ENCODE measurements around the gene SERGEF.

SERGEF gene

DNA sequence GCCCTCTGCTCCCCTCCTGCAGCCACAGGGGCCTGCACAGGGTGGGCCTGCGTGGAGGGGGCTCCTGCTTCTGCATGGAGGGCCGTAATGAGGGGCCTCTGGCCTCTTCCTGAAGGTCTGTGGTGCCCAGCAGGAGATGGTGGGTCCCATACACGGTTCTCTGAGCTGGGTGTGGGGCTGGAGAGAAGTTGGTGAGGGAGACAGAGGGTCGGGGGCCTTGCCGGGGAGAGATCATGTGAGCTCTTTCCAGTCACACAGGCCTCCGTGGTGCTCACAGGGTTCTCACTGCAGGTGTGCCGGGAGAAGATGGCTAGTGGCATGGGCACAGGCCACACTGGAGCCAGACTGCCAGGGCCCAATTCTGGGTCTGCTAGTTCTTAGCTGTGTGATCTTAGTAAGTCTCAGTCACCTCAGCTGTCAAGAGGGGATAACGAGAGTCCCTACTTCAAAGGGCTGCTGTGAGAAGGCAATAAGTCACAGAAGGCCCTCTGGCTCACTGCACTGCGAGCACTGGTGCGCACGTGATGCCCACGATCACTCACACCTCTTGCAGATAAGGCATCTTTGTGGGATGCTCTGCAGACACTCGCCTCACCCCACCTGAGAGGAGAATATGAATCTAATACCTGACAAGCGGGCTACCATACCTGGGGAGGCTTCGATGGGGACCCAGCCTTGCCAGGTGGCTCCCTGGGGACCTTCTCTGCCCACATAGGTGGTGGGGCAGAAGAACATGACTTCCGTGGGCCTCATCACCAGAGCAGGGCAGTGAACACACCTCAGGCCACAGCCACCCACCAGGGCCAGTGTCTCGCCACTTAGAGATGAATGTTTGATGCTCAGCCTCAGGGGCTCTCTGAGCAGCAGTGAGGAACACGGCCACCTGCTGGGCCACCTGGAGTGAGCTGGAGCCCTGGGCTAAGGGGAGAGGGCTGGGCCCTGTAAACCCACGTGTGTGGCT lies 263.8 kb downstream of the SERGEF start:
- no peak for DNase-seq

DNA sequence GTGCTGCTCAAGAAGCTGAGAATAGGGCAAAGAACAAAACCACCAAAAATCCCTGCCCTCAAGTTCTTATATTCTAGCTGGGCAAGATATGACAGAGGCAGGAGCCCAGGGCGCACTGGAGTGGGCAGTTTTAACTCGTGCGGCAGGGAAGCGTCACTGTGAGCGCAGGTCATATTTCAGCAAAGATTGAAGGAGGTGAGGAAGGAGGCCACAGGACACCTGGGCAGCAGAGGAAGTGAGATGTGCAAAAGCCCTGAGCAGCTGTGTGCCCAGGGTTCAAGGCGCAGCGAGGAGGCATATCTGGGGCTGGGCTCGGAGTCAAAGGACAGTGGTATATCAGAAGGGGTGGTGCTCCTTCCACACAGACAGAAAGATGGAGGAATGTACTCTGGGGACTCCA lies 264.8 kb downstream of the SERGEF start:
- DNase-seq = no peak

DNA sequence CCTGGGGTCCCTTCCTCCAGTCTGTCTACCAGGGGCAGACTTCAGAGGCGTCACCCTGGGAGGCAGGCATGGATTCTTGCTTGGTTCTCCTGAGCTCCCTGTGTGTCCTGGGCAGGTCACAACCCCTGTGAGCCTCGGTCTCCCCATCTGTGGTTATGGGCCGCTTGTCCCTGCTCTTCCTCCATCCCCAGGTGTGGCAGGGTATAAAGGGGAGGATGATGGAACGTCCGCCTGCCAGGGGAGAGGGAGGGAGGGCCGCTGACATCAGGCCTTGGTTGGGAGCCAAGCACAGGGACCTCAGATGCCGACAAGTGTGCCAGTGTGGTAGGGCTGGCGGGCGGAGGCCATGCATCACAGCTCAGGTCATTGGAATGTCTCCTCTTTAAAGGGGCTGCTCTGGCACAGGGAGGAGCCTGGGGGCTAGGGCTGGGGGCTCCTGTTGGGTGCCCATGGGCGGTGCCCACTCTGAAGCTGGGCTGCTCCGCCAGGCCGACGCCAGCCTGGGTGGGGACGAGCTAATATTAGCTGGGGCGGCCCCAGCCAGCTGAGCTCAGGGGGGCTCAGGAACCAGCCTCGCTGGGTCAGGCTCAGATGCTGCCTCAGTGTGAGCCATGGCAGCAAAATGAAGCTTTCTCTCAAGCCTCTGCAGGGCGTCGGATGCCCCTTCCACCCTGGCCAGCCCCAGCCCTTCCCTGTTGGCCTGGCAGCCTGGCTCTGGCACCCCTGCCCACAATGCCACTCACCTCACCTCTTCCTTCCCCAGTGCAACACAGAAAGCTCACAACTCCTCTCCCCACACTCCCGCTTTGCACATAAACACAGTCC lies 265.5 kb downstream of the SERGEF start:
- DNase-seq = no peak

- no peak for DNase-seq
Measured at GRCh38 chr11:17746096-17746495, 266.8 kb downstream of the SERGEF start.

GRCh38 chr11:17745023-17745772 lies 267.6 kb downstream of the SERGEF start:
- DNase-seq = no peak

DNA sequence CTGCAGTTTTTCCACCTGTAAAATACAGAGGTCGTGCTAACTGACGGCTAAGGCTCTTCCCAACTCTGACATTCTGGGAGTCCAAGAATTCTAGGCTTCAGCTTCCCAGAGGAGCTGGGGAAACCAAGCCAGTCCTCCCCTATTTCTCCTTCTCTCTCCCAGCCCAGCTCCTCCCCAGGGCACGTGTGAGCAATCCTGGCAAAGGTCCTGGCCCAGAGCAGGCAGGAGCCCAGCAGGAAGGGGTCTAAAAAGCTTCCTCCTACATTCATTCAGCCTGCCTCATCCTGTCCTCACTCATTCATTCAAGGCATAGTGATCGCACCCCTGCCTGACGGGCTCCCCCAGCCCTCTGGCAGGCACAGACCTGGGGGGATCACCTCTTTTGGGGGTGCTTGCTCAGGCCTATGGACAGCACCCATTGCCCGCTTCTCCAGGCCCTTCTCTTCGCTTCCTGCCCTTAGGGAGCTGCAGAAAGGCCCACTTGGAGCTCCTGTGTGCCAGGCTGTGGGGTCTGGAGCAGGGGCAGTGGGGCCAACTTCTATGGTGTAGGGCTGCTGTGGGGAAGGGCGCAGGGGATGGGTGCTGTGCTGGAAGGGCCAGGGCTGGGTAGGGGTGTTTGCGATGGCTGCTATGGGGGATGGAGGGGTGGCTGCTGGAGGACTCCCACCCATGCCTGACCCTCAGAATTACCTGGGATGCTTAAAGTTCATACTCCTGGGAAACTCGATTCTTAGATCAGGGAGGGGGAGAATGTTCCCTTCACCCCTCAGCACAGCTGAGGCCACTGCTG lies 268.5 kb downstream of the SERGEF start:
- no peak for DNase-seq

DNA sequence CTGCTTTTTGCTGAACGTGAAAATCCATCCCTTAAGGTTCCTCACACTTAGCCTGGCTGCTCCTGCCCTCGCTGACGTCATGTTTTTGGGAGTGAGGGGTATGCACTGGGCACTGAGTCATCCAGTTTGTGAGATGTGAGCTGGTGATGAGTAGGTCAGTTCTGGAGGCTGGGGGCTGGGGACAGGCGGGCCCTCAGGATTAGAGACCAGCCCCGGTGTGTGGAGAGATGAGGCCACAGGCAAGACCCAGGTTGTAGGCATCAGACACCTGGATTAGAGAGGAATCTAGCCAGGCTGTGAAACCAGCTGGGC lies 269.1 kb downstream of the SERGEF start:
- DNase-seq = no peak

DNA sequence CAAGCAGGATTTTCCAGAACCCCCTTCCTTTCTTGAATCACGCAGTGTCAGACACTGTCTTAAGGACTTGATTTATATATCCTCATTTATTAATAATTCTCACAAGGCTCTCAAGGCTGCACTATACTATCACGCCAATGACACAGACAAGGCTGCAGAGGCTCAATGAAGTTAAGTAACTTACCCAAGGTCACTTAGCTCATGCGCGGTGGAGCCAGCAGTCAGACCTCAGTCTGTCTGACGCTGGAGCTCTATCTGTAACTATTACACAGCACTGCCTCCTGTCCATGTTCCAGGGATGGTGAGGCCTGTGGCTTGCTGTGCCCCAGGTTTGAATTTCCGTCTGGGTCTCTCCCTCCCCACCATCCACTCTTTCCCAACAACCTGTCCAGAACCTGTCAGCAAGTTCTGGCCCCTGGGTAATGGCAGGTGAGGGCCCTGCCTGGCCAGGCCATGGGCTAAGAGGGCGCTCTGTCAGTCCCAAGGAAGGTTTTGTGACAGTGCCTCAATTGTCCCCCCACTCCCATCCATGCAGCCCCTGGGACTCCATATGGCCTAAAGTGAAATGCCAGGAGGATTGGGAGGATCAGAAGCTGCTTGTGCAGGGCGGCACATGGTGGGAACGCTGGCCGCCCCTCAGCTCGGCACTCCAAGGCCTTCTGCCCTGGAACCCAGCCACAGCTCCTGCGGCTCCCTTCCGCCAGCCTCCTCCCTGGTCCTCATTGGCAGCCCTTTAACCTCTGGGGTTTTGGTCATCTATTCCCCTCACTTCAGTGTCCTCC lies 269.6 kb downstream of the SERGEF start:
- no peak for DNase-seq

GRCh38 chr11:17742019-17742418 lies 270.8 kb downstream of the SERGEF start:
- no peak for DNase-seq

- no peak for DNase-seq
Measured at GRCh38 chr11:17741487-17741886, 271.4 kb downstream of the SERGEF start.

GRCh38 chr11:17740649-17741235 lies 272.1 kb downstream of the SERGEF start:
- no peak for DNase-seq

GRCh38 chr11:17739945-17740338 lies 272.9 kb downstream of the SERGEF start:
- DNase-seq = no peak

GRCh38 chr11:17738151-17738973 lies 274.5 kb downstream of the SERGEF start:
- DNase-seq = no peak

All from right kidney (tissue), 1 donor.